A204.1 (cell line): ENCODE data around the gene GGNBP2.
"Not testable (repeated sequence)": the region's sequence is repeated elsewhere in the genome, so short reads cannot be mapped to it uniquely, and the experiment has no call there.

Experiments
- FAIRE-seq: peaks from 2 replicates; lab custom pipeline; 2012; peaks lifted over from hg19 to GRCh38; lab: Jason Lieb, UNC

Gene GGNBP2

DNA sequence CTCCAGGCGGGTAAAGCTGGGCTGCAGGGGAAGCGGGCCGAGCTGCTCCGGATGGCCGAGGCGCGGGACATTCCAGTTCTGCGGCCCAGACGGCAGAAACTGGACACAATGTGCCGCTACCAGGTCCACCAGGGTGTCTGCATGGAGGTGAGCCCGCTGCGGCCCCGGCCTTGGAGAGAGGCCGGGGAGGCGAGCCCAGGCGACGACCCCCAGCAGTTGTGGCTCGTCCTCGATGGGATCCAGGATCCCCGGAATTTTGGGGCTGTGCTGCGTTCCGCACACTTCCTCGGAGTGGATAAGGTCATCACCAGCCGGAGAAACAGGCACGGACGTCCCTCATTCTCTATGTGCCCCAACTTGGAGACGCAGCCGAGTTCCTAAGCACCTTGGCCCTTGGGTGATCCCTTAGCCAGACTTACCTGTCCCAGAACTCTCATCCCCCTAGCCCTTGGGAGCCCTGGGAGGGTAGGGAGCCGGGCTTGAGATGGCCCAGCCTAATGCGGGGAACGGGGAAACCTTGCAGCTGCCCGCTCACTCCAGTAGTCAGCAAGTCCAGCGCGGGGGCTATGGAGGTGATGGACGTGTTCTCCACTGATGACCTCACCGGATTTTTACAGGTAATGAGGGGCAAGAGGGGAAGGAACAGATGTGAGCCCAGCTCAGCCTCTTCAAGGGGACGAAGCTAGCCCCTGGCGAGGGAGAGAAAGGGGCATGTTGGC lies 57.5 kb downstream of the GGNBP2 start:
- FAIRE-seq = no peak

DNA sequence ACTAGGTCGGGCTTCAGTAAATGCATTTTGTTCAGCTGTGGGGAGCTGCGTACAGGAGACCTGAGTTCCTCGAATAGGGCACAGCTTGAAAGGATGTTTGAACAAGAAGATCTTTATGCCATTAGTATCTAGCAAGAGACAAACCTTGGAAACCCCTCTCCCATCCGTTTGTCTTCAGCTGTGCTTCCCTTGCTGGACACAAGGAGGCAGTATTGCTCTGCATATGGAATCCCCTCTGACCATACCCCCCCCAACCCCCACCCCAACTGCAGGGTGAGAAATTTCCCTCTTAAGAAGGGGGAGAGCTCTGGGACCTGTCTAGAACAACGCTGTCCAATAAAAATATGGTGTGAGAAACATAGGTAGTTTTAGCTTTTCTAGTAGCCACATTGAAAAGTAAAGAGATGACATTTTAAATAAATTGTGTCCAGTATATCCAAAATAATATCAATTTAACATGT lies 58.2 kb downstream of the GGNBP2 start:
- no peak for FAIRE-seq

- FAIRE-seq = not testable (repeated sequence)
These were observed 60.3 kb downstream of the GGNBP2 start for GRCh38 chr17:36605028-36605427.

GRCh38 chr17:36608280-36608679 lies 63.6 kb downstream of the GGNBP2 start:
- FAIRE-seq = no peak

DNA sequence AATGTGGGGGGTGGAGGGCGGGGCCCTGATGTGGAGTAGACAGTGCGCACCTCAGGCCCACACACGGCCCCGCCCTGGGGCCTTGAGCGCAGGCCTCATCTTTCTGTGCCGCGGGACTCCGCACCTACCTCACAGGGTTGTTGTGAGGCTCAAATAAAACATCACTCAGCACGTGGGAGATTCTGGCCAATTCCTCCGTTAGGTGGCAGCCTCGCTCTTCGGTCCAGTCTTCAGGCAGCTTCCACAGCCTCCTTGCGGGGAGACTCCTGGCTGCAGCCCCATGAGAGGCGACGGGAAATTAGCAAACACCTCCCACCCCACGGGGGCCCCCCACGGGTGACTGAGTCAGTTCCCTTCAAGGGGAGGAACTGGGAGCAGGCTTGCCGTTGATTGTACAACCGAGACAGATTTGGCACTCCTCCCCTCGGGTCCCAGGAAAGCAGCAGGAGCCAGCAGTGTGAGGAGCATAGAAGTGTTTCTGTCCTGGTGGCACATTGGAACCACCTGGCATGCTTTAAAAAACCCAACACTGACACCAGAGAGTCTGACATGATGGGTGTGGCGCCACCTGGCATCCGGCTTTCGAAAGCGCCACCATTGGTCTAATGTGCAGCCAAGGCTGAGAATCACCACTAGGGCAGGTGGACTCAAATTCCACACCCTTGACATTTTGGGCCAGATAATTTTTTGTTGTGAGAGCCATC lies 64.2 kb downstream of the GGNBP2 start:
- FAIRE-seq = no peak

GRCh38 chr17:36609498-36609862 lies 64.8 kb downstream of the GGNBP2 start:
- no peak for FAIRE-seq

- FAIRE-seq = no peak
These were observed 65.8 kb downstream of the GGNBP2 start for GRCh38 chr17:36610474-36610873.

DNA sequence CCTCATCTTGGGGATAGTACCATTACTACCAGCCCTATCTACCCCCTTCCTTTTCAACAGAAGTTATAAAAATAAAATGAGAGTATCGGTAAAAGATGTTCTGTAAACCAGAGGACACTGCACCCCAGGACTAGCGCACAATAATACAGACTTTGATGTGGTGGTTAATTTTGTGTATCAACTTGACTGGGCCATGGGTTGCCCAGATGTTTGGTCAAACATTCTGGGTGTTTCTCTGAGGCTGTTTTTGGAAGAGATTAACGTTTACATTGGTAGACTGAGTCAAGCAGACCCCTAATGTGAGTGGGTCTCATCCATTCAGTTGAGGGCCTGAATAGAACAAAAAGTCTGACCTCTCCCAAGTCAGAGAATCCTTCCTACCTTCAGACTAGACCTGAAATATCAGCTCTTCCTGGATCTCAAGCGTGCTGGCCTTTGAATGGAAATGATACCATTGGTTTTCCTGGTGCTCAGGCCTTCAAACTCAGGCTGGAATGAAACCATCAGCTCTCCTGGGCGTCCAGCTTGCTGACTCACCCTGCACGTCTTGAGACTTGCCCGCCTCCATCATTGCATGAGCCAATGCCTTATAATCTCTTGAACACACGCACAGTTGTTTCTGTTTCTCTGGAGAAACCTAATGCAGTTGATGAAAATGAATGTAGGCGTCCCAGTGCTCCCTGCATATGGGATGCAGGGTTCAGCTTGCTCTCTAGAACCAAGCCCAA lies 66.8 kb downstream of the GGNBP2 start:
- FAIRE-seq = no peak

DNA sequence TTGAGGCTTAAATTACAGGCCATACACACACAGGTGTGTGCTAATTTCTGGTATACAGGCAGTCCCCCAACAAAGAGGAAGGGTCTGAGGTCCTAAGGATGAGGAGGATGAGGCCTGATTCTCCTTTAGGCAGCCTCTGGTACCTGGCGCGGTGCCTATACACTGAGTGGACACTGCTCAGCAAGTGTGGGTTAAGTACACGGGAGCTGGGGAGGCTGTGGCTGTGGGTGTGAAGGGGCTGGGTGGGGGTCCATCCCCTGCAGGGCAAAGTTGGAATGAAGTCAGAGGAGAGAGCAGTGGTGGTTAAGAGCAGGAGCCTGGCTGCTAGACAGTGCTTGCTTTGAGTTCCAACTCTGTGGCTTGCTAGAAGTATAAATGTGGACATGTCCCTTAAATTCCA lies 67.6 kb downstream of the GGNBP2 start:
- no peak for FAIRE-seq

GRCh38 chr17:36613155-36613554 lies 68.4 kb downstream of the GGNBP2 start:
- FAIRE-seq = no peak

GRCh38 chr17:36614081-36614480 lies 69.4 kb downstream of the GGNBP2 start:
- FAIRE-seq = no peak

GRCh38 chr17:36614933-36615332 lies 70.2 kb downstream of the GGNBP2 start:
- FAIRE-seq = no peak

GRCh38 chr17:36616061-36617029 lies 71.6 kb downstream of the GGNBP2 start:
- FAIRE-seq = no peak

DNA sequence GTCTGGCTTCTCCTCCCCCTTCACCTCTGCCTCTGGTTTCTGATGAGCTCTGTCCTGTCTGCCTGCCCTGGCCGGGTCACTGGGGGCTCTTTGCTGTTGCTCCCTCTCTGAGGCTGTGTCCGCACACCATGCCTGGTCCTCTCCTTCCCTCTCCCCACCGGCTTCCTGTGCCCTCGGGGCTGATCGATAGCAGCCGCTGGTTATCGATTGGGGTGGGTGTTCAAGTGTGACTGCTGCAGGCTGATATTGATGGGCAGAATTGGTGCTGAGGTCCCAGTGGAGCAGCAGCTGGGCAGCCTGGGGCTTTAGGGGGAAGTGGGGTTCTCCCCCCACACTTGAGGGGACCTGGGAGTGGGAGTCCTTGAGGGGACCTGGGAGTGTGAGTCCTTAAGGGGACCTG lies 73.1 kb downstream of the GGNBP2 start:
- FAIRE-seq = no peak

- no peak for FAIRE-seq
These were observed 78.6 kb downstream of the GGNBP2 start for GRCh38 chr17:36623281-36623680.

GRCh38 chr17:36625188-36625587 lies 80.5 kb downstream of the GGNBP2 start:
- FAIRE-seq = no peak

DNA sequence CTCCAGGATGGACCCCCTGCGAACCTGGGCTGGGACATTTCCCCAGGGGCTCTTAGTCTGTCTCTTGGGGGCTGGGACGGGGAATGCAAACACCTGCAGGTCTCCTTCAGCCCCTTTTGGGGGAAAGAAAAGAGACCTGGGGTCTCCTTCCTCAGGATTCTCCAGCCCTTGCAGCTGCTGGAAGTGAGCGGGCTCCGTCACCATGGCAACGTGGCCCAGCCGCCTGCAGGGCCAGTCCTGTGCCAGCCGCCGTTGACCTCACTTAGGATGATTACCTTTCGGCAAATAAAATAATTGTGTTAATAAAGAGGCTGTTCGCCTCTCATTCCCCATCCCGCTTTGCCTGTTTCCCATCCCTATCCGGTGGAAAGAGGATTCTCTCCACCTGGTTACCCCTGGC lies 82.4 kb downstream of the GGNBP2 start:
- FAIRE-seq = no peak

DNA sequence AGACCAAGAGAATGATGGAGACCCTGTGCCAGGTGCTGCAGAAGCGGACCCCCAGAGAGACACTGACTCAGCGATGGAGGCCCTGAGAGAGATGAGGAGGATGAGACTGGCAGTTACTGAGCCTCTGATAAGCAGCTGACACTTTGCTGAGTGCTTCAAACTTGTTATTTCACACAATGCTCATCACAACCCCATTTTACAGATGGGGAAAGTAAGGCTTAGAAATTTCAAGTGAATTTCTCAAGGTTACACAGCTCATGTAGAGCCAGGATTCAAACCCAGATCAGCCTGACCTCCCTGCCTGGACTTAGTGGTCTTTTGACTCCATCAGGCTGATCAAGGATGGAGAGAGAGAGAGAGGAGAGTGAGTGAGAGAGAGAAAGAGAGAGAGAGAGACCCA lies 83.9 kb downstream of the GGNBP2 start:
- no peak for FAIRE-seq

GRCh38 chr17:36629252-36629847 lies 84.6 kb downstream of the GGNBP2 start:
- FAIRE-seq = no peak

DNA sequence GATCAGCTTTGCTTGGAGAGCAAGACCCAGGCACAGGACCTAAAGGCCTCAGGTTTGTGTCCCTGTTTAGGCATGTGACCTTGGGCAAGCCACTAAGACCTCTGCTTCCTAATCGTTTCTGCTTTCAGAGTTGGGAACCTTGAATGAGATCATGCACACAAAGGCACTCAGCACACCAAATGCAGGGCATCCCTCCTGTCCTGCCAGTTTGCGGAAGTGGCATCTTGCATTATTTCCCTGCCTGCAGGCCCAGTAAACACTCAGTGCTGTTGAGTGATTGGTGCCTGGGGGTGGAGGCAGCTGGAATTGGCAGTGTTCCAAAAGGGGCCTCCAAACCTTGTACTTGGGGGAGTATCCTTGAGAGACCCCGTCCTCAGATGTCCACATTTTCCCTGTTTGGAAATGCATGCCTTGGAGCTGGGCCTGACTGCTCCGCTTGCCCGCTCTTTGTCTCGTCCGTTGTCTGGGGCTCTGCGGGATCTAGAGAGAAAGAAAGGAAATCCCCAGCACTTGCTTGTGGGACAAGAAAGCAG lies 85.3 kb downstream of the GGNBP2 start:
- no peak for FAIRE-seq

DNA sequence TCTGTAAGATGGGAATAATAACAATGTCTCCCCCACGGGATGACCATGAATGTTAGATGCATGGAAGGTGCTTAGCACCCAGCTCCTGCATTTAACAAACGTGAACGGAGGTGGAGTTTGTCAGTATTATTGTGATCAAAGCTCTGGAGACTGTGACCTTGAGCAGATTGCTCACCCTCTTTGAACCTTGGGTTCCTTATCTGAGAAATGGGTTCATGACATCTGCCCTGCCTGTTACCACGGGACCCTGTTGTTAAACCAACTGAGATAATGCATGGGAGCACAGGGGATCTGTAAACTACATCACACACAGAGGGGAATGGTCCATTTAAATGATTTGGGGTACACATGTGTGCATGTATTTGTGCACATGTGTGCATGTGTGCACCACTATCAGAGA lies 86.3 kb downstream of the GGNBP2 start:
- FAIRE-seq = no peak
